ENCODE measurements around the gene NEIL3.

- TF ChIP-seq, protein P1, sequence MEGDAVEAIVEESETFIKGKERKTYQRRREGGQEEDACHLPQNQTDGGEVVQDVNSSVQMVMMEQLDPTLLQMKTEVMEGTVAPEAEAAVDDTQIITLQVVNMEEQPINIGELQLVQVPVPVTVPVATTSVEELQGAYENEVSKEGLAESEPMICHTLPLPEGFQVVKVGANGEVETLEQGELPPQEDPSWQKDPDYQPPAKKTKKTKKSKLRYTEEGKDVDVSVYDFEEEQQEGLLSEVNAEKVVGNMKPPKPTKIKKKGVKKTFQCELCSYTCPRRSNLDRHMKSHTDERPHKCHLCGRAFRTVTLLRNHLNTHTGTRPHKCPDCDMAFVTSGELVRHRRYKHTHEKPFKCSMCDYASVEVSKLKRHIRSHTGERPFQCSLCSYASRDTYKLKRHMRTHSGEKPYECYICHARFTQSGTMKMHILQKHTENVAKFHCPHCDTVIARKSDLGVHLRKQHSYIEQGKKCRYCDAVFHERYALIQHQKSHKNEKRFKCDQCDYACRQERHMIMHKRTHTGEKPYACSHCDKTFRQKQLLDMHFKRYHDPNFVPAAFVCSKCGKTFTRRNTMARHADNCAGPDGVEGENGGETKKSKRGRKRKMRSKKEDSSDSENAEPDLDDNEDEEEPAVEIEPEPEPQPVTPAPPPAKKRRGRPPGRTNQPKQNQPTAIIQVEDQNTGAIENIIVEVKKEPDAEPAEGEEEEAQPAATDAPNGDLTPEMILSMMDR (conservative IDR thresholded peaks at IDR 0.05; ENCODE audit: low read depth, low read length) = no peak
- no peak for TF ChIP-seq EZH2phosphoT487 (IDR thresholded peaks at IDR 0.05; ENCODE audit: borderline replicate concordance, low read length)
These were observed 22.4 kb downstream of the NEIL3 start for GRCh38 chr4:177332119-177332518.
